ENCODE measurements around the gene RAVER2.

DNA sequence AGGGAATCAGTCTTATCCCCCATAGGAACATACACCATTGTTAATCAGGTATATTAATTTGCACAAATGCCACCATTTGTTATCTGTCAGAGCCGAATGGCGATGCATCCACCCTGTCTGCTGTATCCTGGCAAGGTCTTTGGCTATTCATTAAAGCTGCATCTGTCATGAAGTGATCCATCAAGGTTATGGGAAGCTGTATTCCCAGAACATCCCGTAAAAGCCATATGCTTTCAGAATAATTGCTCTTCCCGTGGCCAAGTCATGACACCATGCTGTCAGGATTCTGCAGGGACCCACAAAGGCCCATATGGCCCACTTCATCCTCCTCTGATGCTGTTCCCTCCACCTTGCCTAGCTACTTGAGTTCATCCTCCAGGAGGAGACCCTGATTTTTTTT is 103.9 kb downstream of the RAVER2 start:
- no peak for TF ChIP-seq ZSCAN29 (IDR thresholded peaks at IDR 0.05)
- TF ChIP-seq RAD21 (IDR thresholded peaks at IDR 0.05; ENCODE audit: insufficient read depth, low read depth, low read length): no peak
- TF ChIP-seq, protein P1, sequence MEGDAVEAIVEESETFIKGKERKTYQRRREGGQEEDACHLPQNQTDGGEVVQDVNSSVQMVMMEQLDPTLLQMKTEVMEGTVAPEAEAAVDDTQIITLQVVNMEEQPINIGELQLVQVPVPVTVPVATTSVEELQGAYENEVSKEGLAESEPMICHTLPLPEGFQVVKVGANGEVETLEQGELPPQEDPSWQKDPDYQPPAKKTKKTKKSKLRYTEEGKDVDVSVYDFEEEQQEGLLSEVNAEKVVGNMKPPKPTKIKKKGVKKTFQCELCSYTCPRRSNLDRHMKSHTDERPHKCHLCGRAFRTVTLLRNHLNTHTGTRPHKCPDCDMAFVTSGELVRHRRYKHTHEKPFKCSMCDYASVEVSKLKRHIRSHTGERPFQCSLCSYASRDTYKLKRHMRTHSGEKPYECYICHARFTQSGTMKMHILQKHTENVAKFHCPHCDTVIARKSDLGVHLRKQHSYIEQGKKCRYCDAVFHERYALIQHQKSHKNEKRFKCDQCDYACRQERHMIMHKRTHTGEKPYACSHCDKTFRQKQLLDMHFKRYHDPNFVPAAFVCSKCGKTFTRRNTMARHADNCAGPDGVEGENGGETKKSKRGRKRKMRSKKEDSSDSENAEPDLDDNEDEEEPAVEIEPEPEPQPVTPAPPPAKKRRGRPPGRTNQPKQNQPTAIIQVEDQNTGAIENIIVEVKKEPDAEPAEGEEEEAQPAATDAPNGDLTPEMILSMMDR (IDR thresholded peaks at IDR 0.05 in 2 of 3, conservative IDR thresholded peaks at IDR 0.05 in 1 of 3; ENCODE audit: control insufficient read depth in 2 of 3, extremely low read depth in 1 of 3, insufficient read depth in 1 of 3, low read depth in 3 of 3, low read length in 3 of 3): no peak
- TF ChIP-seq TARDBP (IDR thresholded peaks at IDR 0.05; ENCODE audit: borderline replicate concordance): no peak
- no peak for TF ChIP-seq ZNF24 (IDR thresholded peaks at IDR 0.05)
- TF ChIP-seq YBX1 (IDR thresholded peaks at IDR 0.05): no peak
- TF ChIP-seq, protein P2, sequence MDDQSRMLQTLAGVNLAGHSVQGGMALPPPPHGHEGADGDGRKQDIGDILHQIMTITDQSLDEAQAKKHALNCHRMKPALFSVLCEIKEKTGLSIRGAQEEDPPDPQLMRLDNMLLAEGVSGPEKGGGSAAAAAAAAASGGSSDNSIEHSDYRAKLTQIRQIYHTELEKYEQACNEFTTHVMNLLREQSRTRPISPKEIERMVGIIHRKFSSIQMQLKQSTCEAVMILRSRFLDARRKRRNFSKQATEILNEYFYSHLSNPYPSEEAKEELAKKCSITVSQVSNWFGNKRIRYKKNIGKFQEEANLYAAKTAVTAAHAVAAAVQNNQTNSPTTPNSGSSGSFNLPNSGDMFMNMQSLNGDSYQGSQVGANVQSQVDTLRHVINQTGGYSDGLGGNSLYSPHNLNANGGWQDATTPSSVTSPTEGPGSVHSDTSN (IDR thresholded peaks at IDR 0.05; ENCODE audit: insufficient replicate concordance, low read depth, low read length): no peak
- no peak for TF ChIP-seq JUNB (IDR thresholded peaks at IDR 0.05)
- TF ChIP-seq ASH2L (IDR thresholded peaks at IDR 0.05; ENCODE audit: borderline replicate concordance, low read depth): no peak

All from GM12878 (cell line).